Stimulated activated naive CD4-positive, alpha-beta T cell treated with Interleukin-2 at 50 U/mL for 16 hours (primary cell): ENCODE data around the gene SYT17.

Source experiments
- DNase-seq: peaks from one replicate; lab custom pipeline; 2025; lab: John Stamatoyannopoulos, UW

SYT17 gene

DNA sequence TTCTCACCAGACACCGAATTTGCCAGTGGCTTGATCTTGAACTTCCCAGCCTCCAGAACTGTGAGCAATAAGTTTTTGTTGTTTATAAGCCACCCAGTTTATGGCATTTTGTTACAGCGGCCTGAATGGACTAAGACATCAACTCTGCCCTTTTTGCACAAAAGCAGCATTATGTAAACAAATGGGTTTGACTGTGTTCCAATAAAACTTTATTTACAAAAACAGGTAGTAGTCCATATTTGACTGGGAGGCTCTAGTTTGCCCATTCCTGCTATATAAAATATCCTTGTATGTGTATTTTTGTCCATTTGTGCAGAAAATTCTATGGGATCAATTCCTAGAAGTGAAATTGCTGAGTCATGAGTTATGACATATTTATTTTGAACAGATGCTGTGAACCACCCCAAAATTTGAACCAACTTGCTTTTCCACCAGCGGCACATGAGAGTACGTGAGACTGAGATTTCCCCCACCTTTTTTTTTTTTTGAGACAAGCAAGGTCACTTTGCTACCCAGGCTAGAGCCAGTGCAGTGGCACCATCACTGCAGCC lies 96.2 kb downstream of the SYT17 start:
- DNase-seq, result no peak

DNA sequence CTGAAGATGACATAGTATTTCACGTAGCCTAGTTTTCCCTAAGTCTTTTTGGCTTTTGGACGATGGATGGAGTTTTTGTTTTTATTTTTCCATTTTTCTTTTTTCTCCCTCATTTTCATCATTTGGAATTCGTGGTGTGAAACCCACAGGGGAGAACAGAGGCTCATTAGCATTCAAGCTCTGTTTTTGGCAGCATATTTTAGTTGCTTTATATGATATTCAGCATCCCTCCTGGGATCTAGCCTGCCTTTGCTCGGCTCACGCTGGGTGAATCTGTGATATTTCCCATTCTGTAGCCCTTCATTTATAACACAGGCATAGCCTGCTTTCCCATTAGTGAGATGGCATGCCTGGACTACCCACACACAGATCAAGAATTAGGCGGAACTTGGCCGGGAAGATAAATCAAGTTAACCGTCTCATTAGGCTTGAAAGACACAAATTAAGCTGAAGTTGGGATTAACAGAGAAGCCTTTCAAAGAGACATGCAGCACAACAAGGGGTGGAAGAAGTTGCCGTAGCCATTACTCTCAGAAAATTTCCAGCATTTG lies 97.4 kb downstream of the SYT17 start:
- DNase-seq, result no peak

- no peak for DNase-seq
Observed at GRCh38 chr16:19266774-19267173, 98.7 kb downstream of the SYT17 start.

DNA sequence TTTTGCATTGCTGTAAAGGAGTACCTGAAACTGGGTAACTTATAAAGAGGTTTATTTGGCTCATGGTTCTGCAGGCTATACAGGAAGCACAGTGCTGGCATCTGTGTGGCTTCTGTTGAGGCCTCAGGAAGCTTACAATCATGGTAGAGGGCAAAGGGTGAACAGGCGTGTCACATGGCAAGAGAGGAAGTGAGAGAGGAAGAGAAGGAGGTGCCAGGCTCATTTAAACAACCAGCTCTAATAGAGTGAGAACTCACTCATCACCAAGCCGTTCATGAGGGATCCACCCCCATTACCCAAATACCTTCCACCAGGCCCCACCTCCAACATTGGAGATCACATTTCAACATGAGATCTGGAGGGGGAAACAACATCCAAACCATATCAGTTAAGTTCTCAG lies 101.1 kb downstream of the SYT17 start:
- DNase-seq, result no peak

DNA sequence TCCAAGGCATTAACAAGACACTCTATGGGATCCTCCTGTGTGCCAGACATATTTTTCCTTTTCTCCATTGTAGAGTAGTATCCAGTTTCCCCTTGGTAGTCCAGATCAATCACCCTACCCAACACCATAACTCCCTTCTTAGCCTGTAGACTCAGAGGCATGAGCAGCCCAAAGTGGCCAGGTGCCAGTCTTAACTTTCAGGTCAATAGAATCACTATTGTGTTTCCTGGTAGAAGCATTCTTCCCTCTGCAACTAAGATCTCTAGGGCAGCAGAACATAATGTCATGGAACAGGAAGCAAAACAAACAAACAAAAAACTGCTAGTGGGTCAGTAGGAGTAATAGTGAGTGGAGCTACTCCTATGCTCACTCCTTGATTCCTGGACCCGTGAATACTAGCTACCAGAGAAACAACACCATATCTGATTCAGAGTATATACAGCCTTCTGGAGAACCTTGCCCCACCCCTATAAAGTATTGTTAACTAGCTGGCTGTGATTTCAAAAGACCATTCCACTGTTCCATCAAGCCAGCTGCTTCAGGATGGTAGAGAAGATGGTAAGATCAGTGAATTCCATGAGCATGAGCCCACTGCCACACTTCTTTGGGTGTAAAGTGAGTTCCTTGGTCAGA lies 106.2 kb downstream of the SYT17 start:
- no peak for DNase-seq

DNA sequence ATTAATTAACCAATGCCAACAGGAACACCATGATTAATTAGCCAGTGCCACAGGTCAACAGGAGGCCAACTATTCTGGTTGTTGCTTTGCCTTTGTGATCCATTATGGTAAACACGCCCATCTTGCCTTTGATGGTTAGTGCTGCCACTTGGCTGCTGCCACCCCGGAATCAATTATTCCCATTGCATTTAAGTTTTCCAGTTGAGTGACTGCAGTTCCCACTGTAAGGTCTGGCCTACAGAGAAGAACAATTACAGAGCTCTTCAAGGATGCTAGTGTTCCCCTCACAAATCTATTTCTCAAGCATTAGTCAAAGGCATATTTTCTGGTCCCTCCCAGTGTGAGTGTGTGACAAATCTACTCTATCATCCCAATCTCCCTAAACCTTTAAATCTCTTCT lies 110.4 kb downstream of the SYT17 start:
- DNase-seq, result no peak

GRCh38 chr16:19281246-19281645 lies 113.2 kb downstream of the SYT17 start:
- no peak for DNase-seq

DNA sequence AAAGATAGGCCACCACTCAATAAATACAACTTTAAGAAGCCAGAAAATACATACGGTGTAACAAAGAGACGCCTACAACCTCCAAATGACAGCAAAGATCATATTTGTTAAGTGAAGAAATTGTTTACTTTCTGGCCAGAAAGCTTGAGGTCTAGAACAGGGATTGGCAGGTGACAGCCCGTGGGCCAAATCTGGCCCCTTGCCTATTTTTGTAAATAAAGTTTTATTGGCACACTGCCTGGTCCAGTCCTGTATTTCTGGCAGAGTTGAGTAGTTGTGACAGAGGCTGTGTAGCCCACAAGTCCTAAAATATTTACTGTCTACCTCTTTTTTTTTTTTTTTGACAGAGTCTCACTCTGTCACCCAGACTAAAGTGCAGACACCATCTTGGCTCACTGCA lies 114.1 kb downstream of the SYT17 start:
- no peak for DNase-seq

GRCh38 chr16:19283637-19284036 lies 115.6 kb downstream of the SYT17 start:
- no peak for DNase-seq

DNA sequence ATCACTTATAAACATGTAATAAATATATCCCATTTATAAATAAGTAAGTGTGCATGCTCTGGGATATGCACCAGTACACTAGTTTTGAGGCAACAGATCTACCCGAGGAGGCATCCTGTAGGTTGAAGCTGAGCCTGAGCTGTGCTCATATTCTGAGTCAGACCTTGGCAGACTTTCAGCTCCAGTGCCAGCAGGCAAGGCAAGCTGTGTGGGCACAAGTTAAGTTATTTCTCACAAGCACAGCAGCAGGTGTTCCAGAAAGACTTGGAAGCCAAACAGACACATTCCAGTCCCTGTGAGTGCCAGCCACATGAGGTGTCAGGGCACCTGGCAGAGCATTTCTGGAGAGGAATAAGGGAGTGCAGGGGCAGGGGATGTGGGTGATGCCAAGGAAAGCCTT lies 116.2 kb downstream of the SYT17 start:
- DNase-seq, result no peak

- no peak for DNase-seq
Observed at GRCh38 chr16:19285431-19285830, 117.4 kb downstream of the SYT17 start, which contains the start of gene CLEC19A. CLEC19A (plus strand) TSS chr16:19285731; CDS start chr16:19285852, 121 bp downstream.

- DNase-seq, result no peak
Observed at GRCh38 chr16:19286827-19287226, 118.8 kb downstream of the SYT17 start.

DNA sequence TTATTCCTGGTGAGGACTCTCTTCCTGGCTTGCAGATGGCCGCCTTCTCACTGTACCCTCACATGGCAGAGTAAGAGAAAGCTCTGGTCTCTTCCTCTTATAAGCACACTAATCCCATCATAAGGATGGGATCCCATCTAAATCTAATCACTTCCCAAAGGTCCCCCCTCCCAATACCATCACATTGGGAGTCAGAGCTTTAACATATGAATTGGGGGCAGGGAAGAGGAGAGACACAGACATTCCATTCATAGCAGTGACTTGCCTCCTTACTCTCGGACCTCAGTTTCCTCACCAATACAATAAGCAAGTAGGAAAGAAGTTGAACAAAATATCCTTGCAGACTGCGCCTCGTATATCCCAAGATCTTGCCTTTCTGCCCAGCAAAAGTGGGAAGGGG lies 119.2 kb downstream of the SYT17 start:
- no peak for DNase-seq

DNA sequence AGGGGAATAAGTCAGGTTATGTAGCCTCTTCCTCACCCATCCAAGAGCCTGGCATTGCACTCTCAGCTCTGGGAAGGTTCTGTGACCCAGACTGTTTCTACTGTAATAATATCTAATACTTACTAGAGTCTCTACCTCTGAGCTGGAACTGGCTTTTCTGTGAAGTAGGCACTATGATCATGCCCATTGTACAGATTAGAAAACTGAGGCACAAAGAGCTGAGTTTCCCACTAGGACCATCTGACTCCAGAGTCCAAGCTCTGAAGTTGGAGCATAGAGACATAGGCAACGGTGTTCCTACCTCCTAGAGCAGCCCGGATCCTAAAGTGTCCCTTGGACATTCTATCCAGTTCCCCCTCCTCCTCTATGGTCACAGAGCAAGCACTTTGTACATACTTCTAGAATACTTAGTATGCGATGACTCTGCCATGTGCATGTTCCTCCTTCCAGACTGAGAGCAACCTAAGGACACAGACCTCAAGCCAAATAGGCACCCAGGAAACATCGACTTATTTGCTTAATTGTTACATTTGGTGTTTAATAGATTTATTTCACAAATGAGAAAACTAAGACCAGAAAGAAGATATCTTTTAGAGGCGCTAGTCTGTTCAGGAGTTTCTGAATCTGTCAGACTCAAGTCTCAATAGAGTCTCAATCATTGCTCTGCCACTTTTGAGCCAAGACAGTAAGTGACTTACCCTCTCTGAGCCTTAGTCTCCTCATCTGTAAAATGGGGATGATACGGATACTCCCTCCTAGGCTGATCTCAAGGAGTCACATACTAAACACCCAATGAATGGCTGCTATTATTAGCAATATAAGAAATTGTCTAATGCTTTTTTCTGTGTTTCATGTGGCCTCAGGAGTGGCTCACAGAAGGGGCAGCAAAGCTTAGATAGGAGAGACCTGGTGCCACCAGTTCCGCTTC lies 121.1 kb downstream of the SYT17 start:
- no peak for DNase-seq

DNA sequence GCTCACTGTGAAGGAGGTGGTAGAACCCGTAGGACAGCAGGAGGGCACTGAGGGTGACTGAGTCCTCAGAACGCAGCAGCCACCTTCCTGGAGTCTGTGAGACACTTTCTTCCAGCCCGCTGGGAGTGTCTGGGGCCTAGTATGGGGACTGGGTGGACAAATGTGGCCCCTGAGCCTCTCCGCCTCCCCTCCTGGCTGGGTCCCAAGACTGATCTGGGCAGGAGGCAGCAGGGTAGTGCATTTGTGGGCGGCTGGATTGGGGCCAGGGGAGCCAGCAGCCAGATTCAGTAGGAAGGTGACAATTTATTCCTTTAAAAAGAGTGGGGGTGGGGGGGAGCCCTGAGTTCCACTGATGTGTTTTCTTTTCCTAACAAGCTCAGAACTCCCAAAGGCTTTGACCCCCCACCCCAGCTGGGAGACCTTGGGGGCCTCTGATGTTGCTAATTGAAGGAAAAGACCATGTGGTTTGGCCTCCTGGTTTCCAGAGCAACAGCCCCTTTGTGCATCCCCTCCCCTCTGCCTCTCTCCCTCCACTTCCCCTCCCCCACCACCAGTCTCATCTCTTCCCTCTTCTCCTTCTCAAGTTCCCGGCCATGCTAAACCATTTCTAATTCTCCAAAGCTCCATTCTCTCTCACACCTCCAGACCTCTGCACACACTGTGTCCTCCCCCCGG lies 121.9 kb downstream of the SYT17 start:
- no peak for DNase-seq

DNA sequence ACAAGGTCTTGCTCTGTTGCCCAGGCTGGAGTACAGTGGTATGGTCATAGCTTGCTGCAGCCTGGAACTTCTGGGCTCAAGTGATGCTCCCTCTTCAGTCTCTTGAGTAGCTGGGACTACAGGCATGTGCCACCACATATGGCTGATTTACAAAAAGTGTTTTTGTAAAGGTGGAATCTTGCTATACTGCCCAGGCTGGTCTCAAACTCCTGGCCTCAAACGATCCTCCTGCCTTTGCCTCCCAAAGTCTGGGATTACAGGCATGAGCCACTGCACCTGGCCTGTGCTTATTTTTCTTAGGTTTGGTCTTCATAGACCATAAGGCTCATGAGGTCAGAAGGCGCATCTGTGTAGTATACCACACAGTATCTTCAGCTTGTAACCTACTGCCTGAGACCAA lies 122.8 kb downstream of the SYT17 start:
- DNase-seq, result no peak

- DNase-seq, result no peak
Observed at GRCh38 chr16:19291475-19291874, 123.4 kb downstream of the SYT17 start.

GRCh38 chr16:19292186-19292585 lies 124.1 kb downstream of the SYT17 start:
- DNase-seq, result no peak

- DNase-seq, result peak; percentile 39
Observed at GRCh38 chr16:19294156-19294649, 126.2 kb downstream of the SYT17 start.

GRCh38 chr16:19295393-19295792 lies 127.4 kb downstream of the SYT17 start:
- DNase-seq, result no peak

DNA sequence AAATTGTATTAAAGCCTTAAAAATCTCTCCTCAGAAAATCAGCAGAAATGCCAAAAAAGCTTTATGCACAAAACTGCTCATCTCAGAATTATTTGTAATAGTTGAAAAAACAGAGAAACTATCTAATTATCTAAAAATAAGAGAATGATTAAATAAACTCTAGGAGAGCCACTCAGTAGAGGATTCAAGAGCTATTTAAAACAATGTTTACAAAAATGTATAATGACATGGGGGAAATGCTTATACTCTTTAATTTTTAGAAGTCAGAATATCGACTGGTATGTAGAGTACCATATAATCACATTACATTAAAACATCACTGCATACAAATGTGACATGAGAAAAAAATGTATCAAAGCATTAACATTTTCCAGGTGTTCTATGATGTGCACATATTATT lies 129.4 kb downstream of the SYT17 start:
- no peak for DNase-seq

DNA sequence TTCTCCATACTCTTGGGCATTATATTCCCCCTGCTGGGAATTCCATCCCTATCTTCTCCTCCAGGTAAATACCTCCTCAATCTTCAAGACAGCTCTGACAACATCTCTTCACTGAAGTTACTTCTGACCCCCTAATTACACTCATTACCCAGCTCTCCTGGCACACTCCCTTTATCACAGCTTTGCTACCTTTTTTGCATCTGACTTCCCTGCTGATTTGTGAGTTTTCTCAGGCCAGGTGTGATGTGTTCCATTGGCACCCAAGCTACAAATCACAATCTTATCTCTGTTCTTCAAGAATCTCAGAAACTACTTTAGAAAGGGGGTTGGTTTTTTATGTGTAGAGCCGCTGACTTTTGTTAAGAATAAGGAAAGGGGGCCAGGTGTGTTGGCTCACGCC lies 131.5 kb downstream of the SYT17 start:
- DNase-seq, result no peak
